GM21619 (cell line): ENCODE data around the gene PIM3.
"Not testable (repeated sequence)": the region's sequence is repeated elsewhere in the genome, so short reads cannot be mapped to it uniquely, and the experiment has no call there.

Source experiments
- ATAC-seq: cut with Tn5 transposase; IDR thresholded peaks from one replicate; pipeline ENCODE4 v1.9.1; 2021; ENCODE audit not compliant: unreplicated experiment

PIM3 gene

GRCh38 chr22:49981799-49982198 lies 21.2 kb downstream of the PIM3 start:
- not testable (repeated sequence) for ATAC-seq

- ATAC-seq: no peak
Measured at GRCh38 chr22:49983148-49984042, 22.8 kb downstream of the PIM3 start.

GRCh38 chr22:49986325-49986724 lies 25.8 kb downstream of the PIM3 start:
- no peak for ATAC-seq

- not testable (repeated sequence) for ATAC-seq
Measured at GRCh38 chr22:49989826-49990225, 29.3 kb downstream of the PIM3 start.

GRCh38 chr22:49991167-49991566 lies 30.6 kb downstream of the PIM3 start:
- ATAC-seq: no peak

- no peak for ATAC-seq
Measured at GRCh38 chr22:49991907-49992533, 31.4 kb downstream of the PIM3 start.

- ATAC-seq: no peak
Measured at GRCh38 chr22:49992921-49993648, 32.5 kb downstream of the PIM3 start.

- ATAC-seq: no peak
Measured at GRCh38 chr22:49993649-49994360, 33.2 kb downstream of the PIM3 start.

GRCh38 chr22:49994361-49995040 lies 33.9 kb downstream of the PIM3 start:
- no peak for ATAC-seq

- ATAC-seq: no peak
Measured at GRCh38 chr22:49995041-49995360, 34.4 kb downstream of the PIM3 start.

- no peak for ATAC-seq
Measured at GRCh38 chr22:49995361-49996118, 35.0 kb downstream of the PIM3 start.

GRCh38 chr22:49996119-49996517 lies 35.5 kb downstream of the PIM3 start:
- ATAC-seq: no peak

GRCh38 chr22:49996518-49997250 lies 36.1 kb downstream of the PIM3 start:
- no peak for ATAC-seq

GRCh38 chr22:49997251-49997599 lies 36.7 kb downstream of the PIM3 start:
- no peak for ATAC-seq

- ATAC-seq: no peak
Measured at GRCh38 chr22:49997932-49998717, 37.6 kb downstream of the PIM3 start.

GRCh38 chr22:49998718-49999062 lies 38.1 kb downstream of the PIM3 start:
- ATAC-seq: no peak

GRCh38 chr22:49999063-49999945 lies 38.7 kb downstream of the PIM3 start:
- ATAC-seq: no peak
